ENCODE results near the gene BACH2.

BACH2 gene

DNA sequence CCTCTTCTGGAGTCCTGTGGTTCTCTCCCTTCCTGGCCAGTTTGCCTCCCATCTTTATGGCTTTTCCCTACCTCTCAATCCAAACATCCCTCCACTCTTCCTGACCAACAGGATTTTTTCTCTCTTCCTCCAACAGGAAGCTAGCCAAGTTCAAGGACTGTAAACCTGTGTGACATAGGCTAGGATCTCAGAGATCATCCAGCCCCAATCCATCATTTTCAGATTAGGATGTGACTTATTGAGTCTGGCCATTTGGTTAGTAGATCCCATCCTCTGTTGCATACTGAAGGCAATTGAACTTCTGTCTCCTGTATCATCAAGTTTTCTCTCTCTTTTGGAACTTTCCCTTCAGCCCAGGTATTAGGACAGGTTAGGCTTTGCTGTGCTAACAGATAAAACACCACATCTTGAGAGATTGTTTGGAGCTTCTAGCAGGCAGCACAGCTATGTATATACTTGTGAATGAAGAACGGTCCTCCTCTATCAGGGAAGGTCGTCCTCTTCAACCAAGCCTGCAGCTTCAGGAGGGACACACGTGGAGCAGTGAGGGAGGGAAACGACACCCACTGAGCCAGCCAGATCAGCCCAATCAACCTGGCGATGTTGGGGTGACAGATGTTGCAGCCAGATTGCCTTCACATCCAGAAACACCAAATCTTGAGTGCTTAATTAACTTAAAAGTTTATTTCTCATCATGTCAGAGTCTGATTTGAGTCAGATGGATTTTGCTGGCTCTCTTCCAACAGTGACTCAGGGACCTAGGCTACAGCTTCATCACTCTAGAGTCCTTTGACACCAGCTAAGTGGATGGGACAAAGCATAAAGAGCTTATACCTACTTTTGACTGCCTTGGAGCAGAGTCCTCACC, 295.5 kb downstream of the BACH2 start:
- DNase-seq (ENCODE audit: low read depth) = peak; percentile 76
- H3K4me3 ChIP-seq (ENCODE audit: control insufficient read depth, low read depth, low read length) = no peak overlapping the region
- no peak for TF ChIP-seq CTCF (conservative IDR thresholded peaks at IDR 0.05; ENCODE audit: control insufficient read depth, insufficient read depth, low read depth, low read length)

- H3K4me3 ChIP-seq (ENCODE audit: control insufficient read depth, low read depth, low read length) = no peak overlapping the region
- DNase-seq (ENCODE audit: low read depth) = no peak
- no peak for TF ChIP-seq CTCF (conservative IDR thresholded peaks at IDR 0.05; ENCODE audit: control insufficient read depth, insufficient read depth, low read depth, low read length)
These were observed 296.5 kb downstream of the BACH2 start for GRCh38 chr6:89999945-90000825.

DNA sequence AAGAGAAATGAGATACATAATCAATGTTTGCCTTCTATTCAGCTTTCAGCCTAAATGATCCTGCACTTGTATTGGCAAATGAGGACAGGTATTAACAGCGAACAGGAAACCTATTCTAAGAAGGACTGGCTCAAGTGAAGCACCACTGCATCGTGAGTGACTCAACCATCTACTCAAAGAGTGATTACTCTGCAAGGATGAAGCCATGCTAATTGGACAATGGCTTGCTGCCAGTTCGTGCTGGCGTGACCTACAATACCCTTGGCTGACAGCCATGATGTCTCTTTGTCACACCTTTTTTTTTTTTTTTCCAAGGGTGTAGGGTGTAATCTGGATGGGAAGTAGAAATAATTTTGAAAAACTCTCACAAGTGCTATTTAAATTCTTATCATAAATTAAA, 297.5 kb downstream of the BACH2 start:
- peak; percentile 80 for DNase-seq (ENCODE audit: low read depth)
- no peak overlapping the region for H3K4me3 ChIP-seq (ENCODE audit: control insufficient read depth, low read depth, low read length)
- TF ChIP-seq CTCF (conservative IDR thresholded peaks at IDR 0.05; ENCODE audit: control insufficient read depth, insufficient read depth, low read depth, low read length) = no peak

DNA sequence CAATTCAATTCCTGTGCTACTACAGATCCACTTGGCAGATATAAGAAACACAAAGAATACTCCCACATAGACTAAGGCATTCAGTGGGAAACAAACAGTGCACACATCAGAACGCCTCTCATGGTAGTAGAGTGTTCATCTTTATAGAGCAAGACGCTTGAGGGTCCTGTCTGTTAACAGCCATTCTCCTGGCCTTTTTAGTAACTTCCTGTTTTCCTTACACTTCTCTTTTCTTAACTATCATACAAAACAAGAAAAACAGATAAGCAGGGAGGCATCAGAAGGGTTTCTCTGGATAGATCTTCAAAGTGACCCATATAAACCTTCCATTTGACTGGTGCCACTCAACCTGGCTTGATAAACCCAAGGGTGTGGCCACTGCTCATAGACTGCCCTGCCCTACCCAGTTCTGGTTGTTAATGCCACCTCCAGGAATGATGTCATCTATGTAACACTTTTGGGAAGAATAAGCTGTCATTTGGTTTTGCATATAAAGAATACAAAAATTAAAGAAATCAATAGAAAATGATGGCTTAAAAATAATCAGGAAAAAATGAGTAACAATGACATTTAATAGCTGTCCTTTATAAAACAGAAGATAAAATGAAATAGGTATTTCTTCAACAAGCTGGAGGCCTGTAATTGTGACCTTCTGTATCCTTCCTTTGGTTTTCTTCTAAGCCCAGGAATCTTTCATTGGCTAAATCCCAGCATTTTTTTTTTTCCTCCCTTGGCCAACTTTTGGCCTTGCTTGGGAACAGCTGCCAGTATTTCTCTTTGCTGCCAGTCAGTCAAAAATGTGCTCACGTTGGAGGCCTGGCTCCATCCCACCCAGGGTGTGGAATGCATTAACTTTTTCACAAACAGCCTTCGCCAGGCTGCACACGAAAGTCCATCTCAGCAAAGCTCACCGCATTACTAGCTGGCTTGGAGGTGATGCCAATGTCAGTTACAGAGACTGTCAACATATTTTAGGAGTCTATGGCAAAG, 298.9 kb downstream of the BACH2 start:
- H3K4me3 ChIP-seq (ENCODE audit: control insufficient read depth, low read depth, low read length) = no peak overlapping the region
- peak; percentile 45 for DNase-seq (ENCODE audit: low read depth)
- no peak for TF ChIP-seq CTCF (conservative IDR thresholded peaks at IDR 0.05; ENCODE audit: control insufficient read depth, insufficient read depth, low read depth, low read length)

DNA sequence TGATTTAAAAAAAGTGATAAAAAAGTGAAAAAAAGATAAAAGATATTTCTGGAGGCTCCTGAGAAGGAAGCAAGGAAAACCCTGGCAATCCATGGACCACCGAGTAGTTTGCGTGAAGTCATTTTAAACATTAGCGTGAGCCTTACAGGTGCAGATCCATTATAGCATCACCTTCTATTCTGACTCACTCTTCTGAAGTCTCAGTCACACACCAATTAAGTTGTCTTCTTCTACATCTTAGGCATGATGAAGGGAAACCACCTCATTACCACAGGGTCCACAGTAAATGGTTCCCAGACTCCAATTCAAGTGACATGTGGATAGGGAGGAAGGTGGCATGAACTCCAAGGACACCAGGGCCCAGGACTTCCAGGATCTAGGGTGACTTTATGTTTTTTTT, 303.2 kb downstream of the BACH2 start:
- no peak for TF ChIP-seq CTCF (conservative IDR thresholded peaks at IDR 0.05; ENCODE audit: control insufficient read depth, insufficient read depth, low read depth, low read length)
- no peak for DNase-seq (ENCODE audit: low read depth)
- H3K4me3 ChIP-seq (ENCODE audit: control insufficient read depth, low read depth, low read length) = no peak overlapping the region

- DNase-seq (ENCODE audit: low read depth) = no peak
- no peak for TF ChIP-seq CTCF (conservative IDR thresholded peaks at IDR 0.05; ENCODE audit: control insufficient read depth, insufficient read depth, low read depth, low read length)
- no peak overlapping the region for H3K4me3 ChIP-seq (ENCODE audit: control insufficient read depth, low read depth, low read length)
These were observed 303.8 kb downstream of the BACH2 start for GRCh38 chr6:89992818-89993217.
